H1 (cell line): ENCODE measurements around the gene TMEM163. TPM values are rescaled to one million over a fixed set of nuclear protein-coding genes. Genes with fewer than 3 reads are reported as not detected.

Experiments used
- CTCF ChIA-PET: fragments of 300-600 bp; sonication (Branson Sonifier 250); formaldehyde crosslinking; loops from one replicate; lab custom pipeline; 2021; ENCODE audit not compliant: partially characterized antibody; lab: Charles Lee
- POLR2A ChIA-PET: fragments of 300-600 bp; sonication (Branson Sonifier 250); formaldehyde crosslinking; loops from one replicate; lab custom pipeline; 2021; ENCODE audit warnings: inconsistent platforms; ENCODE audit not compliant: partially characterized antibody; lab: Charles Lee
- DNase-seq, 2 experiments: peaks; one replicate each; pipeline versions ENCODE4 v3.0.0 to v3.0.0-alpha.2; 2010 to 2022; ENCODE audit warnings: low spot score in 2 of 2, low read depth in 1 of 2, mixed read lengths in 1 of 2
- FAIRE-seq: peaks from 2 replicates; lab custom pipeline; 2011; peaks lifted over from hg19 to GRCh38; lab: Jason Lieb, UNC
- H2AFZ ChIP-seq: 2 replicates; pipeline ENCODE4 v1.8.1; 2012; ENCODE audit warnings: low read length, inconsistent platforms
- H2AK5ac ChIP-seq: 2 replicates; pipeline ENCODE4 v1.6.1; 2013; ENCODE audit warnings: low read depth, low read length
- H2BK120ac ChIP-seq: replicated peaks from 2 replicates; pipeline ENCODE3; 2013; ENCODE audit warnings: low read depth, low read length, inconsistent platforms
- H2BK12ac ChIP-seq: 2 replicates; pipeline ENCODE4 v1.6.1; 2013; ENCODE audit warnings: low read depth, low read length
- H2BK15ac ChIP-seq: 2 replicates; pipeline ENCODE4 v1.6.1; 2013; ENCODE audit warnings: low read length
- H2BK20ac ChIP-seq: 2 replicates; pipeline ENCODE4 v1.6.1; 2013; ENCODE audit warnings: low read length
- H2BK5ac ChIP-seq: 2 replicates; pipeline ENCODE4 v1.6.1; 2013; ENCODE audit warnings: low read depth, low read length
- H3K14ac ChIP-seq: 2 replicates; pipeline ENCODE4 v1.6.1; 2013; ENCODE audit warnings: inconsistent platforms; ENCODE audit not compliant: insufficient read length
- H3K18ac ChIP-seq: 2 replicates; pipeline ENCODE4 v1.6.1; 2013; ENCODE audit warnings: low read length; ENCODE audit errors: extremely low read depth
- H3K23ac ChIP-seq: 2 replicates; pipeline ENCODE4 v1.6.1; 2013; ENCODE audit warnings: inconsistent platforms; ENCODE audit not compliant: insufficient read length
- H3K23me2 ChIP-seq: 2 replicates; pipeline ENCODE4 v1.6.1; 2013; ENCODE audit warnings: low read depth, low read length
- H3K27ac ChIP-seq: 2 replicates; pipeline ENCODE4 v1.6.1; 2011; ENCODE audit warnings: low read depth, low read length, inconsistent platforms
- H3K27me3 ChIP-seq, 4 experiments: replicated peaks in 1 of 4; 1 replicate in 1 of 4; 2 replicates in 3 of 4; pipeline versions ENCODE4 v1.6.1 to v1.8.1; 2011 to 2013; ENCODE audit warnings: low read length in 3 of 4, mild to moderate bottlenecking in 3 of 4, inconsistent platforms in 2 of 4, mixed read lengths in 2 of 4, moderate library complexity in 1 of 4; ENCODE audit not compliant: control insufficient read depth in 3 of 4, insufficient read depth in 3 of 4; ENCODE audit errors: extremely low read depth in 1 of 4
- H3K36me3 ChIP-seq, 4 experiments: 2 replicates each; pipeline versions ENCODE4 v1.6.1 to v1.8.1; 2011 to 2013; ENCODE audit warnings: mild to moderate bottlenecking in 4 of 4, low read length in 3 of 4, moderate library complexity in 2 of 4, control low read depth in 1 of 4, inconsistent platforms in 1 of 4; ENCODE audit not compliant: insufficient read depth in 4 of 4, control insufficient read depth in 2 of 4
- H3K4ac ChIP-seq: replicated peaks from 2 replicates; pipeline ENCODE3; 2013; ENCODE audit warnings: low read length, low read depth, mixed read lengths, inconsistent platforms; ENCODE audit not compliant: insufficient read length
- H3K4me1 ChIP-seq, 4 experiments: replicated peaks in 1 of 4; 1 replicate in 1 of 4; 2 replicates in 3 of 4; pipeline versions ENCODE4 v1.6.1 to v1.8.1; 2011 to 2013; ENCODE audit warnings: low read length in 3 of 4, inconsistent platforms in 2 of 4, mixed read lengths in 1 of 4; ENCODE audit not compliant: insufficient read depth in 4 of 4, control insufficient read depth in 3 of 4
- H3K4me2 ChIP-seq, 2 experiments: 2 replicates each; pipeline versions ENCODE4 v1.6.1 to v1.8.1; 2011 to 2013; ENCODE audit warnings: low read depth in 2 of 2, low read length in 2 of 2, control low read depth in 1 of 2, inconsistent platforms in 1 of 2, mild to moderate bottlenecking in 1 of 2; ENCODE audit not compliant: insufficient read depth in 1 of 2
- H3K4me3 ChIP-seq, 4 experiments: fragments of 200-600, 300-600 bp in 1 of 4; sonication (generic), shearing (Covaris generic), sonication (Bioruptor Twin) in 1 of 4; 2 replicates each; pipeline versions ENCODE4 v1.5.1 to v1.8.1; 2011 to 2016; ENCODE audit warnings: low read length in 4 of 4, low read depth in 3 of 4, control low read depth in 2 of 4, inconsistent platforms in 2 of 4, mild to moderate bottlenecking in 2 of 4, mixed read lengths in 1 of 4, moderate library complexity in 1 of 4; ENCODE audit not compliant: insufficient read depth in 2 of 4; ENCODE audit errors: extremely low read depth in 1 of 4
- H3K56ac ChIP-seq: replicated peaks from 2 replicates; pipeline ENCODE3; 2013; ENCODE audit warnings: low read depth, mild to moderate bottlenecking, mixed read lengths, low read length, inconsistent platforms; ENCODE audit not compliant: insufficient read length
- H3K79me1 ChIP-seq: 2 replicates; pipeline ENCODE4 v1.6.1; 2013; ENCODE audit warnings: low read depth, low read length, control low read depth
- H3K79me2 ChIP-seq, 2 experiments: 2 replicates each; pipeline versions ENCODE4 v1.6.1 to v1.8.1; 2012 to 2013; ENCODE audit warnings: low read length in 2 of 2, mild to moderate bottlenecking in 2 of 2, inconsistent platforms in 1 of 2; ENCODE audit not compliant: insufficient read depth in 2 of 2, control insufficient read depth in 1 of 2
- H3K9ac ChIP-seq, 4 experiments: replicated peaks in 1 of 4; 1 replicate in 1 of 4; 2 replicates in 3 of 4; pipeline versions ENCODE4 v1.6.1 to v1.8.1; 2011 to 2013; ENCODE audit warnings: low read depth in 3 of 4, low read length in 3 of 4, control low read depth in 2 of 4, mild to moderate bottlenecking in 2 of 4, moderate library complexity in 2 of 4, inconsistent platforms in 1 of 4; ENCODE audit errors: extremely low read depth in 1 of 4
- H3K9me3 ChIP-seq, 2 experiments: 2 replicates each; pipeline versions ENCODE4 v1.6.1 to v1.8.1; 2012 to 2013; ENCODE audit warnings: mild to moderate bottlenecking in 2 of 2, moderate library complexity in 2 of 2, control low read depth in 1 of 2, inconsistent platforms in 1 of 2, low read depth in 1 of 2, low read length in 1 of 2, mixed read lengths in 1 of 2; ENCODE audit not compliant: insufficient read depth in 2 of 2
- H4K20me1 ChIP-seq, 2 experiments: replicated peaks in 1 of 2; 2 replicates each; pipeline versions ENCODE3 to v1.8.1; 2011 to 2013; ENCODE audit warnings: inconsistent platforms in 2 of 2, low read length in 2 of 2, mild to moderate bottlenecking in 1 of 2; ENCODE audit not compliant: insufficient read depth in 2 of 2, control insufficient read depth in 1 of 2
- H4K5ac ChIP-seq: 2 replicates; pipeline ENCODE4 v1.6.1; 2013; ENCODE audit warnings: low read length, low read depth, mixed read lengths, inconsistent platforms; ENCODE audit not compliant: insufficient read length
- H4K8ac ChIP-seq: 2 replicates; pipeline ENCODE4 v1.8.0; 2013; ENCODE audit warnings: mild to moderate bottlenecking, moderate library complexity, low read length, inconsistent platforms; ENCODE audit not compliant: insufficient read depth; ENCODE audit errors: extremely low read depth
- H4K91ac ChIP-seq: replicated peaks from 2 replicates; pipeline ENCODE3; 2013; ENCODE audit warnings: low read length, mixed read lengths, inconsistent platforms; ENCODE audit not compliant: insufficient read length
- CTBP2 ChIP-seq: IDR thresholded peaks from 2 replicates; pipeline ENCODE4 v1.7.0; 2011; ENCODE audit warnings: borderline replicate concordance, mild to moderate bottlenecking, moderate library complexity, mixed read lengths, low read length; ENCODE audit not compliant: insufficient read depth, insufficient read length
- EZH2 ChIP-seq: fragments of 200-600 bp; sonication (generic); IDR thresholded peaks from 2 replicates; pipeline ENCODE4 v1.7.1; 2012; ENCODE audit warnings: low read depth, mild to moderate bottlenecking, moderate library complexity, low read length, inconsistent platforms; ENCODE audit not compliant: severe bottlenecking
- JUN ChIP-seq: IDR thresholded peaks from 2 replicates; pipeline ENCODE4 v1.6.1; 2011; ENCODE audit warnings: low read depth, mild to moderate bottlenecking, improper control_type of control experiment, low read length
- KDM4A ChIP-seq: IDR thresholded peaks from one replicate; pipeline ENCODE4 v1.7.1; 2012; ENCODE audit warnings: low read depth, mild to moderate bottlenecking, moderate library complexity, low read length, inconsistent platforms; ENCODE audit not compliant: severe bottlenecking
- NANOG ChIP-seq: IDR thresholded peaks from 2 replicates; pipeline ENCODE4 v1.6.1; 2011; ENCODE audit warnings: low read length, low read depth, mild to moderate bottlenecking, inconsistent platforms; ENCODE audit not compliant: insufficient read depth, poor library complexity, severe bottlenecking
- PHF8 ChIP-seq: fragments of 200-600 bp; sonication (generic); conservative IDR thresholded peaks from 2 replicates; pipeline ENCODE4 v1.7.1; 2012; ENCODE audit warnings: low read depth, mild to moderate bottlenecking, inconsistent platforms, low read length, moderate library complexity
- RFX5 ChIP-seq: IDR thresholded peaks from 2 replicates; pipeline ENCODE4 v1.6.1; 2011; ENCODE audit warnings: low read depth, low read length, improper control_type of control experiment, borderline replicate concordance
- SP4 ChIP-seq: IDR thresholded peaks from 2 replicates; pipeline ENCODE4 v1.6.1; 2012; ENCODE audit warnings: low read length, inconsistent platforms
- TAF7 ChIP-seq: optimal IDR thresholded peaks from 2 replicates; pipeline ENCODE3; 2011; ENCODE audit warnings: low read depth, mild to moderate bottlenecking, inconsistent platforms, low read length, moderate library complexity, borderline replicate concordance
- WGBS, 2 experiments: shearing (Covaris generic) in 1 of 2; methylation state at CpG; one replicate each; pipeline versions ENCODE4 v1.1.6 to v1.1.7; 2013 to 2015; ENCODE audit warnings: low lambda C conversion rate in 2 of 2, mixed read lengths in 2 of 2, inconsistent platforms in 1 of 2, low coverage in 1 of 2, missing lambda C conversion rate in 1 of 2; ENCODE audit not compliant: insufficient replicate concordance in 2 of 2, insufficient coverage in 1 of 2, insufficient read length in 1 of 2; ENCODE audit errors: extremely low coverage in 1 of 2, missing lambda C conversion rate in 1 of 2; 5-methylcytosine and 5-hydroxymethylcytosine counted together
- polyA plus RNA-seq, 7 experiments: library from polyadenylated mRNA; depleted of rRNA in 3 of 7; stranded (reverse) in 5 of 7; unstranded in 2 of 7; fragments of >200 nt in 5 of 7; fragments of 200-250 nt in 2 of 7; gene quantifications; 1 replicate in 5 of 7; 2 replicates in 1 of 7; 4 replicates in 1 of 7; pipeline versions ENCODE4 v1.2.1 to v1.2.3, GENCODE V29; 2011 to 2013; ENCODE audit warnings: missing spikeins in 2 of 7, mixed read lengths in 2 of 7
- total RNA-seq: library from RNA; stranded (reverse); fragmentation: NEBNext Ultra II Directional; extraction: Animal tissue kit (Norgen Biotek cat#: 25700); gene quantifications from 2 replicates; pipeline ENCODE4 v1.2.1, GENCODE V29; 2021
- TF ChIP-seq, protein P1 (sequence below): IDR thresholded peaks from 2 replicates; pipeline ENCODE4 v1.6.1; 2012; ENCODE audit warnings: inconsistent platforms

TMEM163 gene
- total and polyA plus RNA-seq, 2 of the 8 experiments (the other 6 are each of a cell fraction or from before 2014, with no cell fraction given): 2.8 to 3.2 TPM

DNA sequence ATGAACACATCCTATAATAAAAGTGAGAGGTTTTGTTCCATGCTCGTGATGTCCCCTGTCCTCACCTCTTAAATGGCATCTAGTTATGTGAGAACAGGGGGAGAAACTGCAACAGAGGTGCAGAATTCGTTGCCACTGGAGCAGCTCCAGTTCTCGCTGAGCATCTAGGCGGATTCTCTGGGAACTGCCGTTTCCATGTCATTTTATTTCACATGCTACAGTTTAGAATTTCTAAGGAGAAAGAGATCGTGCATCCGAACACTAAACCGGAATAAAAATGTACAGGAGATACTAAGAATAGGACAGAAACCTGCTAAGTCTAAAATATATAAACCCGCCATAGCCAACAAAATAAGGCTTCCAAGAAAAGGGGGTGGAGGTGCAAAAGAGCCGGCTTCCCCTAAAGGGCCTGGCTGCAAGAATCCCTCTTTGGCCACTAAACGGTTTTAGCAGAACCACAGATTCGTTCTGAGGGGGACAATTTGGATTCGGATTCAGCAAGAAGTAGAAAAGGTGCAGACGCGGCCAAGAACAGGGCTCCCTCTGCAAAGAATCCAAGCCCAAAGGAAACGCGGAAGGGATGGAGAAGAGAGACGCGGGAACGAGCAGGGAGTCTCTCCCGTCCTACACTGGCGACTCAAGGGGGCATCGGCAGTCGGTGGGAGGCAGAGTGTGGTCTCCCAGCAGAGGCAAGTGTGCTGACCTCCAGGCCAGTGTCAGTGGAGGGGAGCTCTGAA is 1.3 kb downstream of the TMEM163 start:
- peaks cover 0 to 2% of the 10 kb centered on the region in 2 experiments for H4K20me1 ChIP-seq
- ChIA-PET CTCF (interaction anchor here (0.7 to 2.6 kb wide), 10 partner anchors 14 to 267 kb away, joined by 3 to 10 read pairs (median 3); no protein-coding TSS in a partner anchor), POLR2A (interaction anchor here (0.6 to 1.2 kb wide), 3 partner anchors 59 to 333 kb away, joined by 3 read pairs; no protein-coding TSS in a partner anchor)
- H3K4ac ChIP-seq: no peak overlapping the region
- no peak overlapping the region for H2BK15ac ChIP-seq
- peaks cover 2 to 8% (median 3%) of the 10 kb centered on the region in 4 experiments; a peak in 6 of 7 replicates for H3K4me1 ChIP-seq
- H3K27me3 ChIP-seq: peaks cover 19 to 48% (median 41%) of the 10 kb centered on the region in 4 experiments
- WGBS, 2 experiments: 23% methylated on average over 24 of the region's 24 CpGs; no CpG with 5 or more reads in 1 of the 2 experiments
- H3K9me3 ChIP-seq: no peaks in the 10 kb centered on the region
- no peak for DNase-seq
- no peak overlapping the region for H2BK20ac ChIP-seq
- no peak overlapping the region for H2BK5ac ChIP-seq
- H4K91ac ChIP-seq: no peak overlapping the region
- H4K5ac ChIP-seq: no peak overlapping the region
- H3K4me3 ChIP-seq: peak overlapping the region; percentile 36 to 80 (median 69)
- H3K4me2 ChIP-seq: peak overlapping the region; percentile 86 to 98
- H3K14ac ChIP-seq: no peak overlapping the region
- H4K8ac ChIP-seq: no peak overlapping the region
- H2BK12ac ChIP-seq: no peak overlapping the region
- H3K79me2 ChIP-seq: no peaks in the 10 kb centered on the region
- peaks cover 14% of the 10 kb centered on the region for H3K23me2 ChIP-seq
- no peak overlapping the region for H2AK5ac ChIP-seq
- H2BK120ac ChIP-seq: no peak overlapping the region
- no peak overlapping the region for H3K27ac ChIP-seq
- no peak for FAIRE-seq
- H3K18ac ChIP-seq: peak overlapping the region; percentile 42; the same call in 1 of the 2 replicates
- H3K56ac ChIP-seq: no peak overlapping the region
- no peak overlapping the region for H3K23ac ChIP-seq
- H2AFZ ChIP-seq: peak overlapping the region; percentile 74; the same call in 1 of the 2 replicates
- H3K36me3 ChIP-seq: 0 out of 8 replicates have a peak, but pooled peaks cover 0 to 4% (median 0%) of the 10 kb centered on the region in 4 experiments
- H3K79me1 ChIP-seq: no peaks in the 10 kb centered on the region
- no peak overlapping the region; a peak in 1 of 7 replicates for H3K9ac ChIP-seq
- TF ChIP-seq PHF8 (0 out of 2 replicates have a peak, but pooled peaks have one; percentile 13), EZH2 (no peak), CTBP2 (peak; percentile 61), KDM4A (no peak), RFX5 (no peak), TAF7 (no peak), NANOG (no peak), SP4 (no peak), JUN (no peak)
- TF ChIP-seq, protein P1, sequence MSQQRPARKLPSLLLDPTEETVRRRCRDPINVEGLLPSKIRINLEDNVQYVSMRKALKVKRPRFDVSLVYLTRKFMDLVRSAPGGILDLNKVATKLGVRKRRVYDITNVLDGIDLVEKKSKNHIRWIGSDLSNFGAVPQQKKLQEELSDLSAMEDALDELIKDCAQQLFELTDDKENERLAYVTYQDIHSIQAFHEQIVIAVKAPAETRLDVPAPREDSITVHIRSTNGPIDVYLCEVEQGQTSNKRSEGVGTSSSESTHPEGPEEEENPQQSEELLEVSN: no peak
